ENCODE data around the gene BNIPL. TPM values are rescaled to one million over a fixed set of nuclear protein-coding genes. Genes with fewer than 3 reads are reported as not detected.

The BNIPL gene
- total and polyA plus RNA-seq, 2 of the 8 experiments (the other 6 are each of a cell fraction or from before 2014, with no cell fraction given), result 2.4 to 3.3 TPM

DNA sequence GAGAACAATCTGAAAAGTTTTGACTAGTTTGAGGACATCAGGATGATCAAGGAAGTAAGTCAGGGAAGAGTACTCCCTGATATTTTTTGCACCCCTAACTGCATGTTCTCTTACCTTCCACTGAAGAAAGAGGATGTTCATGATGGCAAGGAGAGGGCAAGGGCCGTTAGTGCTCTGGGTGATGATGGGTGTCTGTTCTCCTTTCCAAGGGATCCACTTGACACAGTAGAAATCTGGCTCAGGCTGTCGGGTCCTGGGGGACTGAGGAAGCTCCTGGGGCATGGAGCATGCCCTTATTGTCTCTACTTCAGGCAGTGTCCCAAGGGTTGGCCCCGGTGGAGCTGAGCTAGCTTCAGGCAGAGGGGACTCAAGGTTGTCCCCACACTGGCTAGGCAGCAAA, 34.3 kb upstream of the BNIPL start:
- Histone ChIP-seq H4K91ac (replicated peaks; ENCODE audit: insufficient read length, low read length) (no peak overlapping the region), H3K9me3 (ENCODE audit: insufficient read depth in 2 of 2, low read depth in 1 of 2, low read length in 1 of 2) (no peaks in the 10 kb centered on the region), H2AFZ (ENCODE audit: low read length) (no peak overlapping the region)
- TF ChIP-seq TBP (IDR thresholded peaks at IDR 0.05; ENCODE audit: low read depth, low read length) (no peak), SAP30 (IDR thresholded peaks at IDR 0.05; ENCODE audit: insufficient read depth, insufficient replicate concordance, low read length) (no peak), CHD2 (IDR thresholded peaks at IDR 0.05; ENCODE audit: low read length) (no peak), SP2 (IDR thresholded peaks at IDR 0.05; ENCODE audit: low read length) (no peak), CBX5 (IDR thresholded peaks at IDR 0.05; ENCODE audit: low read depth, low read length) (no peak), MAFK (IDR thresholded peaks at IDR 0.05; ENCODE audit: low read depth, low read length) (no peak), SIX5 (IDR thresholded peaks at IDR 0.05; ENCODE audit: low read depth, low read length) (no peak), KDM1A (IDR thresholded peaks at IDR 0.05; ENCODE audit: borderline replicate concordance, low read length) (no peak), CTBP2 (IDR thresholded peaks at IDR 0.05; ENCODE audit: borderline replicate concordance, insufficient read depth, insufficient read length, low read length) (no peak), CHD1 (IDR thresholded peaks at IDR 0.05; ENCODE audit: low read depth, low read length) (no peak), JUN (IDR thresholded peaks at IDR 0.05; ENCODE audit: low read depth, low read length) (no peak)
- TF ChIP-seq, protein P1, sequence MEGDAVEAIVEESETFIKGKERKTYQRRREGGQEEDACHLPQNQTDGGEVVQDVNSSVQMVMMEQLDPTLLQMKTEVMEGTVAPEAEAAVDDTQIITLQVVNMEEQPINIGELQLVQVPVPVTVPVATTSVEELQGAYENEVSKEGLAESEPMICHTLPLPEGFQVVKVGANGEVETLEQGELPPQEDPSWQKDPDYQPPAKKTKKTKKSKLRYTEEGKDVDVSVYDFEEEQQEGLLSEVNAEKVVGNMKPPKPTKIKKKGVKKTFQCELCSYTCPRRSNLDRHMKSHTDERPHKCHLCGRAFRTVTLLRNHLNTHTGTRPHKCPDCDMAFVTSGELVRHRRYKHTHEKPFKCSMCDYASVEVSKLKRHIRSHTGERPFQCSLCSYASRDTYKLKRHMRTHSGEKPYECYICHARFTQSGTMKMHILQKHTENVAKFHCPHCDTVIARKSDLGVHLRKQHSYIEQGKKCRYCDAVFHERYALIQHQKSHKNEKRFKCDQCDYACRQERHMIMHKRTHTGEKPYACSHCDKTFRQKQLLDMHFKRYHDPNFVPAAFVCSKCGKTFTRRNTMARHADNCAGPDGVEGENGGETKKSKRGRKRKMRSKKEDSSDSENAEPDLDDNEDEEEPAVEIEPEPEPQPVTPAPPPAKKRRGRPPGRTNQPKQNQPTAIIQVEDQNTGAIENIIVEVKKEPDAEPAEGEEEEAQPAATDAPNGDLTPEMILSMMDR (IDR thresholded peaks at IDR 0.05; ENCODE audit: control extremely low read depth in 1 of 3, insufficient read depth in 1 of 3, low read depth in 1 of 3, low read length in 3 of 3), result no peak

More for the DNA sequence above, 34.3 kb upstream of the BNIPL start:
- H4K8ac ChIP-seq (ENCODE audit: extremely low read depth, insufficient read depth, low read length), result no peak overlapping the region
- no peaks in the 10 kb centered on the region for H4K20me1 ChIP-seq (replicated peaks in 1 of 2; ENCODE audit: control insufficient read depth in 1 of 2, insufficient read depth in 2 of 2, low read length in 2 of 2)
- H2AK5ac ChIP-seq (ENCODE audit: low read depth, low read length), result no peak overlapping the region
- no peak overlapping the region for H3K9ac ChIP-seq (replicated peaks in 1 of 4; ENCODE audit: extremely low read depth in 1 of 4, low read depth in 3 of 4, low read length in 3 of 4)
- H3K27ac ChIP-seq (ENCODE audit: low read depth, low read length), result no peak overlapping the region
- no peak overlapping the region for H3K4me2 ChIP-seq (ENCODE audit: insufficient read depth in 1 of 2, low read depth in 2 of 2, low read length in 2 of 2)
- H3K4me3 ChIP-seq (ENCODE audit: extremely low read depth in 1 of 4, insufficient read depth in 2 of 4, low read depth in 3 of 4, low read length in 4 of 4), result no peak overlapping the region
- H2BK20ac ChIP-seq (ENCODE audit: low read length), result no peak overlapping the region
- no peak overlapping the region for H4K5ac ChIP-seq (ENCODE audit: insufficient read length, low read depth, low read length)
- no peak overlapping the region for H2BK15ac ChIP-seq (ENCODE audit: low read length)
- H3K4ac ChIP-seq (replicated peaks; ENCODE audit: insufficient read length, low read depth, low read length), result no peak overlapping the region
- no peak for DNase-seq (ENCODE audit: low read depth in 1 of 2, low spot score in 2 of 2)
- ChIA-PET CTCF (ENCODE audit: partially characterized antibody) (interaction anchor here (1.1 to 7.8 kb wide), 3 partner anchors 8 to 20 kb away, joined by 4 to 142 read pairs (median 4); partner anchors contain the start of gene ANXA9), POLR2A (ENCODE audit: partially characterized antibody) (interaction anchor here (0.9 kb wide), 1 partner anchor 423 kb away, joined by 4 read pairs; no protein-coding TSS in a partner anchor)
- H3K36me3 ChIP-seq (ENCODE audit: control insufficient read depth in 2 of 4, insufficient read depth in 4 of 4, low read length in 3 of 4), result peaks cover 0 to 7% (median 5%) of the 10 kb centered on the region in 4 experiments; a peak in 6 of 8 replicates
- H2BK12ac ChIP-seq (ENCODE audit: low read depth, low read length), result no peak overlapping the region
- H3K4me1 ChIP-seq (replicated peaks in 1 of 4; ENCODE audit: control insufficient read depth in 3 of 4, insufficient read depth in 4 of 4, low read length in 3 of 4), result peaks cover 0 to 6% (median 4%) of the 10 kb centered on the region in 4 experiments; a peak in 4 of 7 replicates
- H3K18ac ChIP-seq (ENCODE audit: extremely low read depth, low read length), result no peak overlapping the region
- no peaks in the 10 kb centered on the region for H3K79me2 ChIP-seq (ENCODE audit: control insufficient read depth in 1 of 2, insufficient read depth in 2 of 2, low read length in 2 of 2)
- WGBS, 2 experiments (ENCODE audit: extremely low coverage in 1 of 2, insufficient coverage in 1 of 2, insufficient read length in 1 of 2, insufficient replicate concordance in 2 of 2, low coverage in 1 of 2, low lambda C conversion rate in 2 of 2, missing lambda C conversion rate in 1 of 2), result 95% methylated on average over 3 of the region's 3 CpGs; no CpG with 5 or more reads in 1 of the 2 experiments
- FAIRE-seq, result no peak
- no peak overlapping the region for H3K56ac ChIP-seq (replicated peaks; ENCODE audit: insufficient read length, low read depth, low read length)
- H3K23ac ChIP-seq (ENCODE audit: insufficient read length), result no peak overlapping the region
- no peaks in the 10 kb centered on the region for H3K27me3 ChIP-seq (replicated peaks in 1 of 4; ENCODE audit: control insufficient read depth in 3 of 4, extremely low read depth in 1 of 4, insufficient read depth in 3 of 4, low read length in 3 of 4)
- H2BK120ac ChIP-seq (replicated peaks; ENCODE audit: low read depth, low read length), result no peak overlapping the region
- H3K23me2 ChIP-seq (ENCODE audit: low read depth, low read length), result peaks cover 3% of the 10 kb centered on the region; the same call in 1 of the 2 replicates
- H3K79me1 ChIP-seq (ENCODE audit: low read depth, low read length), result no peaks in the 10 kb centered on the region
- H2BK5ac ChIP-seq (ENCODE audit: low read depth, low read length), result no peak overlapping the region
- H3K14ac ChIP-seq (ENCODE audit: insufficient read length), result no peak overlapping the region

All from H1 (cell line).